ENCODE data around the gene JAZF1.
"Not testable (repeated sequence)": the region's sequence is repeated elsewhere in the genome, so short reads cannot be mapped to it uniquely, and the experiment has no call there.

Gene JAZF1

DNA sequence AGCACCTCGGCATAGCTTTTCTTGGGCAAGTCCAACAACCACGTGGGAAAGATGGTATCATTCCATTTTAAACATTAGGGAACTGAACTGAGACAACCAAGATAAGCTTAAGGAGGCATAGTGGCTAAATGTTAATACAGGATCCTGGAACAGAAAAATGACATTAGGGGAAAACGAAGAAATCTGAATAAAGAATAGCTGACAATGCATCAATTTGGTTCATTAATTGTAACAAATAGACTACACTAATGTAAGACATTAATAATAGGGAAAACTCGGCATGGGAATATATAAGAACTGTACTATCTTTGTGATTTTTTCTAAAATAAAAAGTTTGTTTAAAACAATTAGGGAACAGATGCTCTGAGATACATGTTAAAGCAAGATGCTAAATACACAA lies 165.4 kb downstream of the JAZF1 start:
- CTCF ChIA-PET = interaction anchor here (1.0 to 1.8 kb wide), 2 partner anchors 9 to 819 kb away, joined by 3 to 5 read pairs; no protein-coding TSS in a partner anchor
- no peak for DNase-seq (ENCODE audit: extremely low spot score)
- POLR2A ChIA-PET = no interaction called here
- TF ChIP-seq, protein P1, sequence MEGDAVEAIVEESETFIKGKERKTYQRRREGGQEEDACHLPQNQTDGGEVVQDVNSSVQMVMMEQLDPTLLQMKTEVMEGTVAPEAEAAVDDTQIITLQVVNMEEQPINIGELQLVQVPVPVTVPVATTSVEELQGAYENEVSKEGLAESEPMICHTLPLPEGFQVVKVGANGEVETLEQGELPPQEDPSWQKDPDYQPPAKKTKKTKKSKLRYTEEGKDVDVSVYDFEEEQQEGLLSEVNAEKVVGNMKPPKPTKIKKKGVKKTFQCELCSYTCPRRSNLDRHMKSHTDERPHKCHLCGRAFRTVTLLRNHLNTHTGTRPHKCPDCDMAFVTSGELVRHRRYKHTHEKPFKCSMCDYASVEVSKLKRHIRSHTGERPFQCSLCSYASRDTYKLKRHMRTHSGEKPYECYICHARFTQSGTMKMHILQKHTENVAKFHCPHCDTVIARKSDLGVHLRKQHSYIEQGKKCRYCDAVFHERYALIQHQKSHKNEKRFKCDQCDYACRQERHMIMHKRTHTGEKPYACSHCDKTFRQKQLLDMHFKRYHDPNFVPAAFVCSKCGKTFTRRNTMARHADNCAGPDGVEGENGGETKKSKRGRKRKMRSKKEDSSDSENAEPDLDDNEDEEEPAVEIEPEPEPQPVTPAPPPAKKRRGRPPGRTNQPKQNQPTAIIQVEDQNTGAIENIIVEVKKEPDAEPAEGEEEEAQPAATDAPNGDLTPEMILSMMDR (IDR thresholded peaks at IDR 0.05; ENCODE audit: control extremely low read depth, extremely low read depth, low read depth, missing control alignments) = no peak

DNA sequence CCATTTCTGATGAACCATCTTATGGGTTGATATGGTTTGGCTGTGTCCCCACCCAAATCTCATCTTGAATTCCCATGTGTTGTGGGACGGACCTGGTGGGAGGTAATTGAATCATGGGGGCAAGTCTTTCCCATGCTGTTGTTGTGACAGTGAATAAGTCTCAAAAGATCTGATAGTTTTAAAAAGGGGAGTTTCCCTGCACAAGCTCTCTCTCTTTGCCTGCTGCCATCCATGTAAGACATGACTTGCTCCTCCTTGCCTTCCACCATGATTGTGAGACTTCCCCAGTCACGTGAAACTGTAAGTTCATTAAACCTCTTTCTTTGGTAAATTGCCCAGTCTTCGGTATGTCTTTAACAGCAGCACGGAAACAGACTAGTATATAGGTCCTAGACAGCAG lies 166.3 kb downstream of the JAZF1 start:
- POLR2A ChIA-PET; DNase-seq (ENCODE audit: extremely low spot score): not testable (repeated sequence)
- CTCF ChIA-PET = interaction anchor here (1.0 to 1.2 kb wide), 2 partner anchors 10 to 818 kb away, joined by 3 read pairs; no protein-coding TSS in a partner anchor

DNA sequence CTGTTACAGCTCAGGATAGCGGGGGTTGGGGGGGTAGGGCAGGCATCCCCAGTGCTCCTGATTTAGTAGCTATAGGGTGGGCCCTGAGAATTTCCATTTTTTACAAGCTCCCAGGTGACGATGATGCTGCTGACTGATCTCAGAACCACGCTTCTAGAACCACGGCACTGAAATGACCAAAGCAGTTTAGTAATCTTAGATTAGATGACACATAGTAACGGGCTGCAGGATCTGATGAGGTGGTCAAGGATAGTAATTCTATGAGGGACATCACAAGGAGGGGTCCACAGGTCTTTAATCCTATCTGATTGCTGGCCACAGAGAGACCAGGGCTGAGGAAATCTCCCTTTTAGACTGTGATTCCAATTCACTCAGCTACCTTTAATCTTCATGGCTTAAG lies 167.2 kb downstream of the JAZF1 start:
- ChIA-PET CTCF (interaction anchor here (1.0 to 1.2 kb wide), 3 partner anchors 9 to 863 kb away, joined by 3 to 6 read pairs (median 3); no protein-coding TSS in a partner anchor), POLR2A (no interaction called here)
- TF ChIP-seq, protein P1 (IDR thresholded peaks at IDR 0.05; ENCODE audit: control extremely low read depth, extremely low read depth, low read depth, missing control alignments) = no peak
- DNase-seq (ENCODE audit: extremely low spot score) = no peak

DNA sequence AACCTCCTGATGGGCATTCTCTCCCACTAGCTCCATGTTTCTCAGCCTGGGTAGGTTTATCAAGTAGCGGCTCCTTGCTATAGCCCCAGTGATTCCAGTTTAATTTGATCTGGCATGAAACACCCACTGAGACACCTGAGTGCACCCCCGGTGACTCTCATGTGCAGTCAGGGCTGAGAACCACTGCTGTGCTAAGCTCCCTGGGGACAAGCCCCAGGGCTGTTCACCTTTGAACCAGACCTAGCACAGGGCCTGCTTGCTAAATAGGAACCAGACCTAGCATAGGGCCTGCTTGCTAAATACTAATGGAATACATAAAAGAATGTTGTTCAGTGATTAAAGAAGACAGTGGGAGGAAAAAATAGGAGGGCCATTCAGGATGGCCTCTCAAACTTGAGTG lies 167.6 kb downstream of the JAZF1 start:
- no peak for DNase-seq (ENCODE audit: extremely low spot score)
- ChIA-PET POLR2A (no interaction called here), CTCF (interaction anchor here (1.0 to 1.8 kb wide), 3 partner anchors 11 to 863 kb away, joined by 3 to 6 read pairs (median 6); no protein-coding TSS in a partner anchor)
- TF ChIP-seq, protein P1 (IDR thresholded peaks at IDR 0.05; ENCODE audit: control extremely low read depth, extremely low read depth, low read depth, missing control alignments) = no peak

DNA sequence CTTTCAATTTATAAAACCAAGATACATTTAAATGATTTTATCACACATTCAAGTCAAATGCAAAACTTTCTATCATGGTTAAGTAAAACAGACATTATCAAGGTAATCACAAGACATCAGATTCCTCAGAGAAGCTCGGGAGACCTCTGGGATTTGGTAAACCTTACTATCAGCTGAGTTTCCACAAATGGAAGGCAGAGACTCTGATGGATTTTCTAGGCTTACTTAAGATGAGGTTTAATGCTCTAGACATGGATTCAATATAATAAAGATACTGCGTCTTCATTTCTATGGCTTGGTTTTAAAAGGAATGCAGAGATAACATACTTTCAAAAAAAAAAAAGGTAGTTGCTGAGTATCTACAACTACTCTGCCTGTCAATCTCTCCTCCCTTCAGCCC lies 171.7 kb downstream of the JAZF1 start:
- DNase-seq (ENCODE audit: extremely low spot score) = no peak
- ChIA-PET POLR2A (no interaction called here), CTCF (interaction anchor here (2.7 kb wide), 1 partner anchor 11 kb away, joined by 7 read pairs; no protein-coding TSS in a partner anchor)
- TF ChIP-seq, protein P1 (IDR thresholded peaks at IDR 0.05; ENCODE audit: control extremely low read depth, extremely low read depth, low read depth, missing control alignments) = no peak

DNA sequence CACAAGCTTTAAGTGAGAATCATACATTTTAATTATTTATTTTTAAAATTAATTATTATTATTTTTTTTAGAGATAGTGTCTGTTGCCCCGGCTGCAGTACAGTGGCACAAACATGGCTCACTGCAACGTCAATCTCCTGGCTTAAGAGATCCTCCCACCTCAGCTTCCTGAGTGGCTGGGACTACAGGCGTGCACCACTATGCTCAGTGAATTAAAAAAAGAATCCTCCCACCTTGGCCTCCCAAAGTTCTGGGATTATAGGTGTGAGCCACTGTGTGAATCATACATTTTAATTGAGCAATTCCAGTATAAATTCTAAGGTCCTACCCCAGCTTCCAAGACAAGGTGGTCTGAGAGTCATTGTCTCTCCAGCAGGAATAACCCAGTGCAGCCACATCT lies 172.4 kb downstream of the JAZF1 start:
- no peak for DNase-seq (ENCODE audit: extremely low spot score)
- ChIA-PET POLR2A (no interaction called here), CTCF (interaction anchor here (2.7 kb wide), 1 partner anchor 12 kb away, joined by 7 read pairs; no protein-coding TSS in a partner anchor)
- TF ChIP-seq, protein P1 (IDR thresholded peaks at IDR 0.05; ENCODE audit: control extremely low read depth, extremely low read depth, low read depth, missing control alignments) = no peak

DNA sequence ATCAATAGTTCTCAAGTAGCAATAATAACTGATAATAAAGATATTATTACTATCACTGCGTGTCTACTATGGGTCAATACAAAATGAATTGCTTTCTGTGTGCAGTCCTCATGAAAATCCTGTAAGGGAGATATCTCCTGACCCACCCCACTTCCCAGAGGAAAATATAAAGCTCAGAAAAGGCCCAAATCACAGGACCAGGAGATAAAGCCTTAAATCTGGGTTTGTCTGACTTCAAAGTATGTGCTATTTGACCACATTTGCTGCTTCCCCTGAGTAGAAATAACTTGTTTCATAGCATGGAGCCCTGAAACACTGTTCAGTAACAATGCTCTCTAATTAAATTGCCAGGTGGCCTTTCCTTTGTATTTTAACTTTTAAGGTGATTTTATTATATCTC lies 174.1 kb downstream of the JAZF1 start:
- DNase-seq (ENCODE audit: extremely low spot score) = no peak
- TF ChIP-seq, protein P1 (IDR thresholded peaks at IDR 0.05; ENCODE audit: control extremely low read depth, extremely low read depth, low read depth, missing control alignments) = no peak
- ChIA-PET CTCF (no interaction called here), POLR2A (no interaction called here)
